ENCODE results near the gene ITGA7.

DNA sequence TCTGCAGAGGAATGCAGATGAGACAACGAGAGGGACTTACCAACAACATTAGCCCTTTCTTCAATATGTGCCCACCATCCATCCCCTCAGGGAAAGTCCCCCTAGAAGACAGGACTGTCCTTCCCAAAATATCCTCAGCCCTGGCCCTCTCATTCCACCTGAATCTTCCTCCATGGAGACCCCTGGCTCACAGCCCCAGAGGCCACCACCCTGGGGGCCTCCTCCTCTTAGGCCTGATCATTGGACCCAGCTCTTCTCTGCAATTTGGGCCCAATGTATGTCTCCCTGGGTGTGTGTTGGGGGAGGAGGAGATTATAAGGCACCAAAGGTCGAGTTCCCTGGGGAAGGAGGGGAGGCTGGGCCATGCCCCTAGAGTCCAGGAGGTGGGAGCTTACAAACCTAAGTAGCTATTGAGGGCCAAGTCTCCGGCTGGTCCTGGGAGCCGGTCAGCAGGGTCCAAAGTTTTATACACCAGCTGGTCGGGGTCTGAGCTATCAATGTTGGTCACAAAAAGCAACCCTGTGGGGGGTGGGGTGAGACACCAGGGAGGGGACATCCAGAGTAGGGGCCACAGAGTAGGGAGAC lies 8.1 kb downstream of the ITGA7 start:
- TF ChIP-seq CTCF (IDR thresholded peaks at IDR 0.05), result no peak
- TF ChIP-seq, protein P1, sequence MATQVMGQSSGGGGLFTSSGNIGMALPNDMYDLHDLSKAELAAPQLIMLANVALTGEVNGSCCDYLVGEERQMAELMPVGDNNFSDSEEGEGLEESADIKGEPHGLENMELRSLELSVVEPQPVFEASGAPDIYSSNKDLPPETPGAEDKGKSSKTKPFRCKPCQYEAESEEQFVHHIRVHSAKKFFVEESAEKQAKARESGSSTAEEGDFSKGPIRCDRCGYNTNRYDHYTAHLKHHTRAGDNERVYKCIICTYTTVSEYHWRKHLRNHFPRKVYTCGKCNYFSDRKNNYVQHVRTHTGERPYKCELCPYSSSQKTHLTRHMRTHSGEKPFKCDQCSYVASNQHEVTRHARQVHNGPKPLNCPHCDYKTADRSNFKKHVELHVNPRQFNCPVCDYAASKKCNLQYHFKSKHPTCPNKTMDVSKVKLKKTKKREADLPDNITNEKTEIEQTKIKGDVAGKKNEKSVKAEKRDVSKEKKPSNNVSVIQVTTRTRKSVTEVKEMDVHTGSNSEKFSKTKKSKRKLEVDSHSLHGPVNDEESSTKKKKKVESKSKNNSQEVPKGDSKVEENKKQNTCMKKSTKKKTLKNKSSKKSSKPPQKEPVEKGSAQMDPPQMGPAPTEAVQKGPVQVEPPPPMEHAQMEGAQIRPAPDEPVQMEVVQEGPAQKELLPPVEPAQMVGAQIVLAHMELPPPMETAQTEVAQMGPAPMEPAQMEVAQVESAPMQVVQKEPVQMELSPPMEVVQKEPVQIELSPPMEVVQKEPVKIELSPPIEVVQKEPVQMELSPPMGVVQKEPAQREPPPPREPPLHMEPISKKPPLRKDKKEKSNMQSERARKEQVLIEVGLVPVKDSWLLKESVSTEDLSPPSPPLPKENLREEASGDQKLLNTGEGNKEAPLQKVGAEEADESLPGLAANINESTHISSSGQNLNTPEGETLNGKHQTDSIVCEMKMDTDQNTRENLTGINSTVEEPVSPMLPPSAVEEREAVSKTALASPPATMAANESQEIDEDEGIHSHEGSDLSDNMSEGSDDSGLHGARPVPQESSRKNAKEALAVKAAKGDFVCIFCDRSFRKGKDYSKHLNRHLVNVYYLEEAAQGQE (IDR thresholded peaks at IDR 0.05; ENCODE audit: insufficient read depth in 1 of 2, low read depth in 2 of 2, low read length in 1 of 2), result no peak
- no peak for TF ChIP-seq POLR2AphosphoS5 (IDR thresholded peaks at IDR 0.05; ENCODE audit: low read depth, low read length)

All from Panc1 (cell line).